ENCODE measurements around the gene MAMDC4.

The MAMDC4 gene

GRCh38 chr9:136886610-136887597 is 34.8 kb downstream of the MAMDC4 start:
- peak in 1 of 2 donors; percentile 55 for DNase-seq (ENCODE audit: low read depth in 2 of 2, low spot score in 1 of 2)

GRCh38 chr9:136888454-136888853 is 36.3 kb downstream of the MAMDC4 start:
- DNase-seq (ENCODE audit: low read depth in 2 of 2, low spot score in 1 of 2): no peak

DNA sequence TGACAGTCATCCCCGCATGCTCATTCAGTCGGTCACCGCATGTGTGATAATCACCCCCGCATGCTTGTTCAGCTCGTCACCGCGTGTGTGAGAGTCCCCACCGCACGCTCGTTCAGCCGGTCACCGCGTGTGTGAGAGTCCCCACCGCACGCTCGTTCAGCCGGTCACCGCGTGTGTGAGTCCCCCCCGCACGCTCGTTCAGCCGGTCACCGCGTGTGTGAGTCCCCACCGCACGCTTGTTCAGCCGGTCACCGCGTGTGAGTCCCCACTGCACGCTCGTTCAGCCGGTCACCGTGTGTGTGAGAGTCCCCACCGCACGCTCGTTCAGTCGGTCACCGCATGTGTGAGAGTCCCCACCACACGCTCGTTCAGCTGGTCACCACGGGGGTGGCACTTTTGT is 37.7 kb downstream of the MAMDC4 start:
- no peak for DNase-seq (ENCODE audit: low read depth in 2 of 2, low spot score in 1 of 2)

DNA sequence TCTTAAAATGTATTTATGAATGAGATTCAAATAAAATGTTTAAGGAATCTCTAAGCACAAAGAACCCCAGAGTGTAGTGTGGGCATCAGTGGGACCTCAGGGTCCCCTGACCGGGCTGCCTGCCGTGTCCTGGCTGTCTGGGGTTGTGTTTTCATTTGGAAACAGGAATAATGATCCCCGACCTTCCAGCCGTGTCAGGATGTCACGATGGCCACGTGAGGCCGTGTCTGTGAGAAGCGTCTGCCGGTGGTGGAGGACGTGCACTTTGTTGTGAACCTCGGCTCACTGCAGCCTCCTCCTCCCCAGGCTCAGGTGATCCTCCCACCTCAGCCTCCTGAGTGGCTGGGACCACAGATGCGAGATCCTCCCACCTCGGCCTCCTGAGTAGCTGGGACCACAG is 38.5 kb downstream of the MAMDC4 start:
- DNase-seq (ENCODE audit: low read depth in 2 of 2, low spot score in 1 of 2): no peak

DNA sequence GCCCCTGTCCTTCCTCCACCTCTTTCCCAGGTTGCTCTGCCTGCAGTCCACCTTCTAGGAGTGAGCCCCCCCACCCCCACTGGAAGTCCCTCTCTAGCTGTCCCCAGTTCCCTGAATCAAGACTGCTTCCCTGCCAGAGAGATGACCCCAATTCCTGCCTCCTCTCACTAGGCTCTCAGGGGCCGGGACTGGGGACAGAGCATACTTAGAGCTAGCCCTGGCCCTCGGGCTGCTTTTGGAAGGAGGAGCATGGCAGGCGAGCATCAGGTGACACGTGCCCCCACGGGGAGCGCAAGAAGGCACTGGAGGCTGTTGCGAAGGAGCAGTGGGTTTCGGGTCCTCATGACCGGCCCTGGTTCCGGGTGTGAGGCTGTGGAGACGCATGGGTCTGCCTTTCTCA is 43.9 kb downstream of the MAMDC4 start:
- DNase-seq (ENCODE audit: low read depth in 2 of 2, low spot score in 1 of 2): no peak

GRCh38 chr9:136898483-136899100 is 46.4 kb downstream of the MAMDC4 start:
- DNase-seq (ENCODE audit: low read depth in 2 of 2, low spot score in 1 of 2): no peak

DNA sequence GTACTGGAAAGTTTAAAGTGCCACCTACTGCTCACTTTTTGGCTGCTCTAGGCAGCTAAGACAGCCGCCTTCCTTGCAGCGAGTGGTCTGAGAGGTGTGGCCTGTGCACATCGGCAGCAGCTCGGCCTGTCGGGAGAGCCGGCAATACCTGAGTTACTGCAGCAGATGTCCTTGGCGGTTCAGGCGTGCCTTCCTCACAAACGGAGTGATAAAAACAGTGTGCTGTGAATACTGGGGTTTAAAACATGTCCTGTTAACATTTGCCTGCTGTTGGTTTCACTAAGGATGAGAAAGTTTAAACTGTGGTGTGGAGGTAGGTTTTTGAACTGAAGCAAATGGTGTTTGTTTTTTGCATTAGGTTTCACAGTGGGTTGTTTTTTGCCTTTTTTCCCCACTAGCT is 47.0 kb downstream of the MAMDC4 start:
- no peak for DNase-seq (ENCODE audit: low read depth in 2 of 2, low spot score in 1 of 2)

DNA sequence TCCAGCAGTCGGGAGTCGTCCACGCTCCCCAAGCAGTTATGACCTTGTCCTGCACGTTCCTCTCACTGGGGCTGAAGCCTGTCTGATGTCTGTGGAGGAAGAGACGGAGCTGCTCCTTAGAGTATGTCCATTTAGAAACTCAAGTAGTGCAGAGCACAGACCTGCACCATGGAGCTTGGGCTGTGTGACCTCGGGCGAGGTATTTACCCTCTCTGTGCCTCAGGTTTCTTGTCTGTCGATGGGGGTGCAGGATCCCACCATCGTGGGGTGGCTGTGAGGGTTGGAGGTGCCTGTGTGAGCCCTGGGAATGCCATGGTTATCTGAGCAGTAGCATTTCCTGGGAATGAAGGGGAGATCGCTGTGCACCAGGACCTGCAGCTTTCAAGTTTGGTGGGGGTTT is 48.4 kb downstream of the MAMDC4 start:
- DNase-seq (ENCODE audit: low read depth in 2 of 2, low spot score in 1 of 2): no peak

GRCh38 chr9:136900988-136901515 is 48.9 kb downstream of the MAMDC4 start:
- DNase-seq (ENCODE audit: low read depth in 2 of 2, low spot score in 1 of 2): no peak

DNA sequence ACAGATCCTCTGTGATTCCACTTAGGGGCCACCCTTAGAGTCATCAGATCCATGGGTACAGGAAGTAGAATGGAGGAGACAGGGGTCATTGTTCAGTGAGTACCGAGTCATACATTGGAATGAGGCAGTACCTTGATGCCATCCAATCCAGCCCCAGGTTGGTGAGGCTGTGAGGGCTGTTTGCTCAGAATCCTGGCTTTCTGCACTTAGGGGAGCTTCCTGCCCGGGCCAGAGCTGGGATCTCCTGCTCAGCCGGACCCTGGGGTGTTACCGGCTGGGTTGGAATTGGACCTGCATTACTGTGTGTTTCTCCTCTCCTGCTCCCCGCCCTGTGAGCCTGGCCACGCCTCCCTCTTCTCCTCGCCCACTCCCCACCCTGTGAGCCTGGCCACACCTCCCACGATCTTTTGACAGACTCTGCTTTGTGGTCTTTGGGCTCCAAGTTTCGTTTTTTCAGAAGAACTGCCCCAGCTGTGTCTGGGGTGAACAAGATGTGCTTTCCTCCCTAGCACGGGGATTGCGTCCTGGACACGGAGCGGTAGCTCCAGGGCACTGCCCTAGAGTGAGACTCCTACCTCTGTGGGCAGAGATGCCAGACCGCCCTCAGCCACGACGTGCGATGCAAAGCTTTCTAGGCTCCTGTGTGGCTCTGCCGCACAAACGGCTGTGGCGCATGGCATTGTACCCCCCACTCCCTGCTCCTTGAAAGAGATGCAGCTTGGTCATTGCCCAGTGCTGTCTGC is 49.5 kb downstream of the MAMDC4 start:
- DNase-seq (ENCODE audit: low read depth in 2 of 2, low spot score in 1 of 2): peak; percentile 16 to 39

GRCh38 chr9:136902259-136902821 is 50.2 kb downstream of the MAMDC4 start:
- DNase-seq (ENCODE audit: low read depth in 2 of 2, low spot score in 1 of 2): peak; percentile 38 to 67

GRCh38 chr9:136903041-136903554 is 51.0 kb downstream of the MAMDC4 start:
- DNase-seq (ENCODE audit: low read depth in 2 of 2, low spot score in 1 of 2): no peak

GRCh38 chr9:136906266-136906665 is 54.1 kb downstream of the MAMDC4 start:
- no peak for DNase-seq (ENCODE audit: low read depth in 2 of 2, low spot score in 1 of 2)

DNA sequence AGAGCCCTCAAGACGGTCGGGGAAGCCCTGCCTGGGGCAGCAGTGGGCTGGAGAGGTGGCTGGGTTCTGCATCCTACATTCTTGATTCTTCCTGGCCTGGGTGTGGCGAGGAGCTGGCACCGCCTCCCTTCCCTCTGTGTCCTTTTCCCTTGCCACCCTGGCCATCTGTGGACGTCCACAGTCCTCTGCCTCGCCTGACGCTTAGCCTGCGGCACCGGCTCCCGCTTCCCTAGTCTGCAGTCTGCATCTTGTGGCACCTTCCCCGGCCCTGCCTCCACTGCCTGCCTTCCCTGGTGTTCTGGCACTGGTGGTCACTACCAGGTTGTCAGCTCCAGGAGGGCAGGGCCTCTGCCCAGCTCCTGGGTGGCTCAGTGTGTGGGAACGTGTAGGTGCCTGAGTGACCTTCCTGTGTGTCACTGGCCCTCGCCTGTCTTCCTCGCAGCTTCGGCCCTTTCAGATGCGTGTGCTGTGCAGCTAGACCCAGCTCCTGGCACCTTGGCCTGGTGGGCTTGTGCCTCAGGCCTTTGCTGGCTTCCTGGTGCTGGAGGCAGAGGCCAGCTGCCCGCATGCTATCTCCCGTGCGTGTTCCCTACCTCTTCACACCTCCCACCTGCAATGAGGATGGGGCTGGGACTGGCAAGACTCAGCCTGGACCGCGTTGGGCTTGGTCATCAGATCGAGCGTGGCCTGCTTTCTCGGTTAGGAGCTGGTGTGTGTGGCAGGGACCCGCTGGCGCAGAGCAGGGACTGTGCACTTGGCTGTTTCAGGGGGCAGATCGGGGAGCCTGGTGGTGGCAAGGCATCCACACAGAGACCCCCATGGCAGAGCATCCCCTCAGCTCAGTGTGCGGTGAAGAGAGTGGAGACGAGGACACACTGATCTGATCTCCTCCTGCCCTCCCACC is 55.1 kb downstream of the MAMDC4 start:
- DNase-seq (ENCODE audit: low read depth in 2 of 2, low spot score in 1 of 2): no peak

Measured in stimulated activated CD8-positive, alpha-beta memory T cell treated with anti-CD3 and anti-CD28 coated beads, Interleukin-4, amount 100 ng/mL, for 1 hour (primary cell).